ENCODE data around the gene POLRMT. TPM values are rescaled to one million over a fixed set of nuclear protein-coding genes. Genes with fewer than 3 reads are reported as not detected.
A peak's percentile ranks its signal among the peaks of the same experiment; 100 is the strongest.

The POLRMT gene
- total RNA-seq, 1 donor from 2014 or later, result 45.3 TPM

- Mint-ChIP-seq H3K36me3 (ENCODE audit: low read depth, unreplicated experiment) (peaks cover 2% of the 10 kb centered on the region), H3K4me1 (ENCODE audit: low read depth, unreplicated experiment) (peaks cover 6% of the 10 kb centered on the region), H3K4me3 (ENCODE audit: unreplicated experiment) (no peak overlapping the region), H3K27ac (ENCODE audit: unreplicated experiment) (no peak overlapping the region), H3K27me3 (ENCODE audit: low read depth, unreplicated experiment) (peaks cover 8% of the 10 kb centered on the region), H3K9me3 (ENCODE audit: unreplicated experiment) (no peaks in the 10 kb centered on the region)
- no peak for TF ChIP-seq EZH2 (IDR thresholded peaks at IDR 0.05; ENCODE audit: insufficient read depth, low read length)
- no peak for TF ChIP-seq CTCF (IDR thresholded peaks at IDR 0.05; ENCODE audit: insufficient read depth, low read depth, low read length)
- Histone ChIP-seq H2AFZ (ENCODE audit: low read depth, low read length) (no peak overlapping the region), H3K4me2 (ENCODE audit: low read length) (no peak overlapping the region), H3K36me3 (ENCODE audit: insufficient read depth, low read length) (no peaks in the 10 kb centered on the region), H3K79me2 (ENCODE audit: insufficient read depth, low read length) (peaks cover 38% of the 10 kb centered on the region), H3K4me3 (ENCODE audit: insufficient read depth, low read depth, low read length) (no peak overlapping the region), H3K27ac (ENCODE audit: low read depth, low read length) (no peak overlapping the region), H3K27me3 (ENCODE audit: insufficient read depth, low read length) (no peaks in the 10 kb centered on the region), H3K9ac (ENCODE audit: low read length) (no peak overlapping the region), H4K20me1 (ENCODE audit: insufficient read depth, low read length) (peaks cover 3% of the 10 kb centered on the region), H3K9me3 (ENCODE audit: insufficient read depth, low read depth, low read length) (no peaks in the 10 kb centered on the region), H3K4me1 (ENCODE audit: insufficient read depth, low read length) (peaks cover 24% of the 10 kb centered on the region)
- FAIRE-seq, result no peak
- DNase-seq (ENCODE audit: low read depth), result no peak
Observed at GRCh38 chr19:634975-635652, 1.8 kb upstream of the POLRMT start.

- H3K4me2 ChIP-seq (ENCODE audit: low read length), result peak overlapping the region; percentile 100
- peaks cover 3% of the 10 kb centered on the region for H4K20me1 ChIP-seq (ENCODE audit: insufficient read depth, low read length)
- peak overlapping the region; percentile 96 for H3K27ac Mint-ChIP-seq (ENCODE audit: unreplicated experiment)
- peak overlapping the region; percentile 84 for H2AFZ ChIP-seq (ENCODE audit: low read depth, low read length)
- peaks cover 5% of the 10 kb centered on the region for H3K27me3 Mint-ChIP-seq (ENCODE audit: low read depth, unreplicated experiment)
- H3K36me3 ChIP-seq (ENCODE audit: insufficient read depth, low read length), result no peaks in the 10 kb centered on the region
- DNase-seq (ENCODE audit: low read depth), result peak; percentile 15
- H3K9ac ChIP-seq (ENCODE audit: low read length), result peak overlapping the region; percentile 90
- no peaks in the 10 kb centered on the region for H3K27me3 ChIP-seq (ENCODE audit: insufficient read depth, low read length)
- no peaks in the 10 kb centered on the region for H3K9me3 Mint-ChIP-seq (ENCODE audit: unreplicated experiment)
- H3K4me1 ChIP-seq (ENCODE audit: insufficient read depth, low read length), result peaks cover 19% of the 10 kb centered on the region
- FAIRE-seq, result no peak
- peaks cover 2% of the 10 kb centered on the region for H3K36me3 Mint-ChIP-seq (ENCODE audit: low read depth, unreplicated experiment)
- H3K9me3 ChIP-seq (ENCODE audit: insufficient read depth, low read depth, low read length), result no peaks in the 10 kb centered on the region
- peaks cover 46% of the 10 kb centered on the region for H3K79me2 ChIP-seq (ENCODE audit: insufficient read depth, low read length)
- peak overlapping the region; percentile 98 for H3K4me3 ChIP-seq (ENCODE audit: insufficient read depth, low read depth, low read length)
- peak overlapping the region; percentile 88 for H3K4me3 Mint-ChIP-seq (ENCODE audit: unreplicated experiment)
- TF ChIP-seq CTCF (IDR thresholded peaks at IDR 0.05; ENCODE audit: insufficient read depth, low read depth, low read length), result no peak
- TF ChIP-seq EZH2 (IDR thresholded peaks at IDR 0.05; ENCODE audit: insufficient read depth, low read length), result no peak
- peak overlapping the region; percentile 76 for H3K27ac ChIP-seq (ENCODE audit: low read depth, low read length)
- H3K4me1 Mint-ChIP-seq (ENCODE audit: low read depth, unreplicated experiment), result peaks cover 3% of the 10 kb centered on the region
Observed at GRCh38 chr19:633786-634639, 676 bp upstream of the POLRMT start.

Measured in astrocyte (in vitro differentiated cells and primary cell).